ENCODE results near the gene RRP9. TPM values are rescaled to one million over a fixed set of nuclear protein-coding genes. Genes with fewer than 3 reads are reported as not detected.

Gene RRP9
- total RNA-seq, 1 experiment from 2014 or later, result 71.3 TPM

GRCh38 chr3:51904034-51904823 lies 37.5 kb downstream of the RRP9 start:
- Histone ChIP-seq H3K9me2 (ENCODE audit: insufficient read depth) (no peaks in the 10 kb centered on the region), H3K27me3 (ENCODE audit: insufficient read depth, low read length) (no peaks in the 10 kb centered on the region), H3K27ac (ENCODE audit: low read depth, low read length) (no peak overlapping the region), H3K9me3 (ENCODE audit: control insufficient read depth in 1 of 2, insufficient read depth in 1 of 2, low read depth in 1 of 2, low read length in 2 of 2) (peaks cover 3 to 8% of the 10 kb centered on the region in 2 experiments; a peak in 1 of 4 replicates), H4K20me1 (ENCODE audit: insufficient read depth) (no peaks in the 10 kb centered on the region), H3K4me1 (ENCODE audit: control insufficient read depth in 1 of 2, insufficient read depth in 2 of 2, low read length in 2 of 2) (peaks cover 7 to 21% of the 10 kb centered on the region in 2 experiments), H3K4me3 (replicated peaks in 1 of 2; ENCODE audit: low read depth in 1 of 2, low read length in 2 of 2) (no peak overlapping the region), H3K36me3 (ENCODE audit: control insufficient read depth in 1 of 2, insufficient read depth in 2 of 2, low read length in 2 of 2) (no peaks in the 10 kb centered on the region), H3K4me2 (ENCODE audit: low read length) (no peak overlapping the region), H3K79me2 (ENCODE audit: insufficient read depth, low read length) (no peaks in the 10 kb centered on the region), H2AFZ (ENCODE audit: low read depth, low read length, poor library complexity, severe bottlenecking) (no peak overlapping the region), H3K9ac (ENCODE audit: low read length) (no peak overlapping the region)
- BruUV-seq (replicated peaks), result no TSS peak
- RAD21 ChIA-PET (ENCODE audit: low non-redundant PET in 1 of 2, low total read pairs in 2 of 2, uncharacterized antibody in 2 of 2, unreplicated experiment in 2 of 2), result no interaction called here
- POLR2A ChIA-PET, result no interaction called here
- no peak for DNase-seq (ENCODE audit: low read depth, low spot score)
- CTCF ChIA-PET, result no interaction called here
- ATAC-seq, result no peak
- intact Hi-C loops (cut with micrococcal nuclease), result no loop called here
- TF ChIP-seq EZH2 (IDR thresholded peaks at IDR 0.05) (no peak), EGR1 (IDR thresholded peaks at IDR 0.05; ENCODE audit: low read depth) (no peak), ELF1 (IDR thresholded peaks at IDR 0.05; ENCODE audit: borderline replicate concordance, low read depth) (no peak), POLR2A (IDR thresholded peaks at IDR 0.05; ENCODE audit: borderline replicate concordance, extremely low read depth, insufficient read depth, insufficient read length) (no peak), MAX (IDR thresholded peaks at IDR 0.05) (no peak), TCF7L2 (IDR thresholded peaks at IDR 0.05; ENCODE audit: borderline replicate concordance, extremely low read depth, insufficient read depth, insufficient read length) (no peak), CTCF (IDR thresholded peaks at IDR 0.05 in 2 of 3, conservative IDR thresholded peaks at IDR 0.05 in 1 of 3; ENCODE audit: borderline replicate concordance in 1 of 3, insufficient read depth in 1 of 3, low read depth in 2 of 3, low read length in 2 of 3) (no peak), RAD21 (IDR thresholded peaks at IDR 0.05; ENCODE audit: low read depth) (no peak), SRF (IDR thresholded peaks at IDR 0.05; ENCODE audit: low read depth) (no peak), ZNF274 (IDR thresholded peaks at IDR 0.05; ENCODE audit: low read depth, low read length) (no peak), SP1 (IDR thresholded peaks at IDR 0.05; ENCODE audit: low read depth) (no peak), FOSL1 (IDR thresholded peaks at IDR 0.05; ENCODE audit: low read depth) (no peak), ZFX (IDR thresholded peaks at IDR 0.05) (no peak), EZH2phosphoT487 (IDR thresholded peaks at IDR 0.05; ENCODE audit: borderline replicate concordance) (no peak), ATF3 (IDR thresholded peaks at IDR 0.05) (no peak), JUND (IDR thresholded peaks at IDR 0.05) (no peak), REST (IDR thresholded peaks at IDR 0.05; ENCODE audit: low read depth) (no peak), YY1 (IDR thresholded peaks at IDR 0.05; ENCODE audit: extremely low read depth, insufficient replicate concordance, low read depth, low read length) (no peak)
